Kidney (tissue), 22 donors: ENCODE measurements around the gene CUL1. TPM values are rescaled to one million over a fixed set of nuclear protein-coding genes. Genes with fewer than 3 reads are reported as not detected.

Experiments
- DNase-seq, 5 donors: peaks; one replicate each; pipeline ENCODE4 v3.0.0-alpha.2; 2013 to 2020
- FAIRE-seq: peaks from 2 replicates; lab custom pipeline; 2012; peaks lifted over from hg19 to GRCh38; lab: Jason Lieb, UNC
- H3K27ac ChIP-seq, 2 donors: one replicate each; pipeline ENCODE4 v1.7.0; 2013; ENCODE audit warnings: low read depth in 2 of 2, low read length in 2 of 2, inconsistent platforms in 1 of 2
- H3K27me3 ChIP-seq: one replicate; pipeline ENCODE4 v1.7.1; 2013; ENCODE audit warnings: low read length, inconsistent platforms; ENCODE audit not compliant: control insufficient read depth, insufficient read depth
- H3K36me3 ChIP-seq, 3 donors: one replicate each; pipeline versions ENCODE4 v1.7.0 to v1.7.1; 2013; ENCODE audit warnings: low read length in 3 of 3, control low read depth in 1 of 3, inconsistent platforms in 1 of 3; ENCODE audit not compliant: insufficient read depth in 3 of 3, control insufficient read depth in 2 of 3
- H3K4me1 ChIP-seq, 3 donors: one replicate each; pipeline versions ENCODE4 v1.7.0 to v1.7.1; 2013; ENCODE audit warnings: low read length in 3 of 3, inconsistent platforms in 1 of 3, low read depth in 1 of 3; ENCODE audit not compliant: control insufficient read depth in 2 of 3, insufficient read depth in 2 of 3
- H3K4me3 ChIP-seq, 3 donors: one replicate each; pipeline versions ENCODE4 v1.7.0 to v1.8.1; 2013; ENCODE audit warnings: low read length in 3 of 3, control low read depth in 1 of 3, inconsistent platforms in 1 of 3
- H3K9ac ChIP-seq, 3 donors: one replicate each; pipeline versions ENCODE4 v1.7.0 to v1.7.1; 2013; ENCODE audit warnings: low read length in 3 of 3, control low read depth in 1 of 3, inconsistent platforms in 1 of 3
- H3K9me3 ChIP-seq, 3 donors: one replicate each; pipeline versions ENCODE4 v1.7.0 to v1.7.1; 2013; ENCODE audit warnings: low read length in 3 of 3, control low read depth in 1 of 3, inconsistent platforms in 1 of 3; ENCODE audit not compliant: control insufficient read depth in 2 of 3, insufficient read depth in 1 of 3
- CTCF ChIP-seq: IDR thresholded peaks from 3 replicates; pipeline ENCODE4 v1.5.1; 2012; ENCODE audit warnings: mild to moderate bottlenecking, moderate library complexity, borderline replicate concordance; ENCODE audit not compliant: insufficient read depth; ENCODE audit errors: extremely low read depth
- intact Hi-C: fragments of 100-400 bp; cut with DNase I; formaldehyde crosslinking; loops from one replicate; pipeline ENCODE4 v1.11.1; 2022
- long read RNA-seq, 10 donors: library from polyadenylated mRNA in 1 of 10; unstranded in 1 of 10; transcript quantifications; one replicate each; pipeline ENCODE4 v2.0.0 and lab custom pipeline, GENCODE V29; 2021 to 2026
- polyA plus RNA-seq: library from polyadenylated mRNA; stranded (reverse); fragments of 350-450 nt; fragmentation: Illumina TruSeq; extraction: RNeasy Lipid Tissue Mini Kit (QIAGEN cat#74804); gene quantifications from one replicate; pipeline ENCODE4 v1.2.3, GENCODE V29; 2014; ENCODE audit warnings: low read depth, low replicate concordance; ENCODE audit not compliant: insufficient read depth
- total RNA-seq: library from RNA; stranded (reverse); fragmentation: NEBNext Ultra II Directional; extraction: Animal tissue kit (Norgen Biotek cat#: 25700); gene quantifications from one replicate; pipeline ENCODE4 v1.2.1, GENCODE V29; 2021
- donor health status: control.
- donor health status: control.
- donor health status: control.
- donor health status: control.
- donor health status: control.
- donor health status: DM: yes; HTN: yes; CAD: no.
- donor health status: Normal renal cell carcinoma (clear cell type).

CUL1 gene
- total RNA-seq = 37.6 TPM
- 23.4 TPM for polyA plus RNA-seq
- long read RNA-seq, donor 1, transcript CUL1-201 (22 exons, 3,064 nt) = major isoform, 9 of 9 reads
- long read RNA-seq, donor 1, partial matches to known transcripts = 0 of 9 reads
- long read RNA-seq, donor 1, other reads (novel, unspliced or antisense) = 0 of 9 reads
- long read RNA-seq, donor 2, transcript CUL1-201 (22 exons, 3,064 nt) = major isoform, 5 of 6 reads
- long read RNA-seq, donor 2, partial matches to known transcripts = 0 of 6 reads
- long read RNA-seq, donor 2, other reads (novel, unspliced or antisense) = 0 of 6 reads
- long read RNA-seq, donor 3, transcript CUL1-201 (22 exons, 3,064 nt) = major isoform, 8 of 8 reads
- long read RNA-seq, donor 3, partial matches to known transcripts = 0 of 8 reads
- long read RNA-seq, donor 3, other reads (novel, unspliced or antisense) = 0 of 8 reads
- long read RNA-seq, donor 4, transcript CUL1-201 (22 exons, 3,064 nt) = major isoform, 8 of 9 reads
- long read RNA-seq, donor 4, partial matches to known transcripts = 0 of 9 reads
- long read RNA-seq, donor 4, other reads (novel, unspliced or antisense) = 0 of 9 reads
- long read RNA-seq, donor 5 = 0 reads
- long read RNA-seq, donor 6, transcript CUL1-201 (22 exons, 3,064 nt) = major isoform, 5 of 6 reads
- long read RNA-seq, donor 6, partial matches to known transcripts = 0 of 6 reads
- long read RNA-seq, donor 6, other reads (novel, unspliced or antisense) = 0 of 6 reads
- long read RNA-seq, donor 7, transcript CUL1-201 (22 exons, 3,064 nt) = major isoform, 33 of 54 reads
- long read RNA-seq, donor 7, partial matches to known transcripts = 10 of 54 reads
- long read RNA-seq, donor 7, other reads (novel, unspliced or antisense) = 7 of 54 reads
- long read RNA-seq, donor 8, partial matches to known transcripts = 8 of 12 reads
- long read RNA-seq, donor 8, other reads (novel, unspliced or antisense) = 0 of 12 reads
- long read RNA-seq, donor 9, partial matches to known transcripts = 0 of 2 reads
- long read RNA-seq, donor 9, other reads (novel, unspliced or antisense) = 0 of 2 reads
- long read RNA-seq, donor 10, partial matches to known transcripts = 0 of 4 reads
- long read RNA-seq, donor 10, other reads (novel, unspliced or antisense) = 0 of 4 reads

- peak within 1 kb of the TSS; percentile 68 to 90 (median 84) for H3K9ac ChIP-seq
- no peaks in the 10 kb centered on the region for H3K27me3 ChIP-seq
- H3K27ac ChIP-seq = peak within 1 kb of the TSS; percentile 90 to 94
- peak; percentile 77 to 96 (median 90) for DNase-seq
- intact Hi-C loops = no loop called here
- peaks cover 5 to 19% (median 13%) of the 10 kb centered on the region in 3 donors for H3K4me1 ChIP-seq
- no peak for FAIRE-seq
- no peaks in the 10 kb centered on the region for H3K9me3 ChIP-seq
- peak within 1 kb of the TSS; percentile 79 to 84 (median 84) for H3K4me3 ChIP-seq
- no peaks in the 10 kb centered on the region for H3K36me3 ChIP-seq
- no peak for TF ChIP-seq CTCF
These were observed at the start of gene CUL1 for GRCh38 chr7:148698397-148699023. Gene CUL1 (plus strand): TSS chr7:148698903. CDS start chr7:148730123, 31,220 bp downstream.

- no peaks in the 10 kb centered on the region for H3K36me3 ChIP-seq
- DNase-seq (no peak), FAIRE-seq (no peak)
- no peak overlapping the region for H3K9ac ChIP-seq
- H3K27me3 ChIP-seq = no peaks in the 10 kb centered on the region
- intact Hi-C loops = no loop called here
- no peaks in the 10 kb centered on the region for H3K4me1 ChIP-seq
- H3K9me3 ChIP-seq = no peaks in the 10 kb centered on the region
- TF ChIP-seq CTCF = no peak
- H3K27ac ChIP-seq = no peak overlapping the region
- H3K4me3 ChIP-seq = no peak overlapping the region
These were observed 48.4 kb upstream of the CUL1 start for GRCh38 chr7:148650232-148650858.

GRCh38 chr7:148652773-148653172, 45.9 kb upstream of the CUL1 start:
- Histone ChIP-seq H3K27ac (no peak overlapping the region), H3K9me3 (no peaks in the 10 kb centered on the region), H3K4me3 (no peak overlapping the region), H3K9ac (no peak overlapping the region), H3K4me1 (no peaks in the 10 kb centered on the region), H3K36me3 (no peaks in the 10 kb centered on the region), H3K27me3 (no peaks in the 10 kb centered on the region)
- FAIRE-seq = no peak
- no peak for TF ChIP-seq CTCF
- no peak for DNase-seq
- intact Hi-C loops = no loop called here
